ENCODE measurements around the gene POU1F1.

DNA sequence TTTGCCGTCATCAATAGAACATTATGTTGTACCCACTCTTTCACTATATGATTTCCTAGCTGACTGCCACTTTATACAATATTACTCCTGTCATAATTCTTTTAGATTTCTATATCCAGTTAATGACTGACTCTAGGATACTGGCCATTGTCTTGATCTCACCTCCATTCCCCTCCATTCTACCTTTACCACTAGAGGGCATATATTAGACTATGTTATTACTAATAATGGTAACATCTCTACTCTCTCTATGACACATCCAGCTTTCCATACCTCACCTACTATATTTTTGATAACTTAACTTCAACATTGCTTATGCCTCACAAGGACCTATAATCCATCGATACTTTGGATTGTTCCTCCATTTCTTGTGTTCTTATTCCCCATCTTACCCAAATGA is 31.4 kb upstream of the POU1F1 start:
- TF ChIP-seq ESRRA (CRISPR knock-in tag; IDR thresholded peaks at IDR 0.05; ENCODE audit: borderline replicate concordance) (no peak), ZNF263 (CRISPR knock-in tag; IDR thresholded peaks at IDR 0.05; ENCODE audit: low read depth) (no peak)
- TF ChIP-seq, protein P1, sequence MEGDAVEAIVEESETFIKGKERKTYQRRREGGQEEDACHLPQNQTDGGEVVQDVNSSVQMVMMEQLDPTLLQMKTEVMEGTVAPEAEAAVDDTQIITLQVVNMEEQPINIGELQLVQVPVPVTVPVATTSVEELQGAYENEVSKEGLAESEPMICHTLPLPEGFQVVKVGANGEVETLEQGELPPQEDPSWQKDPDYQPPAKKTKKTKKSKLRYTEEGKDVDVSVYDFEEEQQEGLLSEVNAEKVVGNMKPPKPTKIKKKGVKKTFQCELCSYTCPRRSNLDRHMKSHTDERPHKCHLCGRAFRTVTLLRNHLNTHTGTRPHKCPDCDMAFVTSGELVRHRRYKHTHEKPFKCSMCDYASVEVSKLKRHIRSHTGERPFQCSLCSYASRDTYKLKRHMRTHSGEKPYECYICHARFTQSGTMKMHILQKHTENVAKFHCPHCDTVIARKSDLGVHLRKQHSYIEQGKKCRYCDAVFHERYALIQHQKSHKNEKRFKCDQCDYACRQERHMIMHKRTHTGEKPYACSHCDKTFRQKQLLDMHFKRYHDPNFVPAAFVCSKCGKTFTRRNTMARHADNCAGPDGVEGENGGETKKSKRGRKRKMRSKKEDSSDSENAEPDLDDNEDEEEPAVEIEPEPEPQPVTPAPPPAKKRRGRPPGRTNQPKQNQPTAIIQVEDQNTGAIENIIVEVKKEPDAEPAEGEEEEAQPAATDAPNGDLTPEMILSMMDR (IDR thresholded peaks at IDR 0.05), result no peak
- TF ChIP-seq, protein P2, sequence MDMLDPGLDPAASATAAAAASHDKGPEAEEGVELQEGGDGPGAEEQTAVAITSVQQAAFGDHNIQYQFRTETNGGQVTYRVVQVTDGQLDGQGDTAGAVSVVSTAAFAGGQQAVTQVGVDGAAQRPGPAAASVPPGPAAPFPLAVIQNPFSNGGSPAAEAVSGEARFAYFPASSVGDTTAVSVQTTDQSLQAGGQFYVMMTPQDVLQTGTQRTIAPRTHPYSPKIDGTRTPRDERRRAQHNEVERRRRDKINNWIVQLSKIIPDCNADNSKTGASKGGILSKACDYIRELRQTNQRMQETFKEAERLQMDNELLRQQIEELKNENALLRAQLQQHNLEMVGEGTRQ (CRISPR knock-in tag; IDR thresholded peaks at IDR 0.05), result no peak

Data from WTC11 (cell line).